IMR-90 (cell line): ENCODE results near the gene FAT1. TPM values are rescaled to one million over a fixed set of nuclear protein-coding genes. Genes with fewer than 3 reads are reported as not detected.

Source experiments
- ATAC-seq: fragments of 200-7000 bp; cut with Tn5 transposase; 2 replicates; pipeline ENCODE4 v1.9.1; 2020; ENCODE audit warnings: low read depth, mild to moderate bottlenecking, moderate library complexity
- BruUV-seq: library from RNA; stranded (reverse); fragments of 400-500 nt; replicated peaks from 2 replicates; lab custom pipeline; 2021; lab: Mats Ljungman, UMichigan
- CTCF ChIA-PET: fragments of 300-600 bp; formaldehyde crosslinking; extraction: SDS; loops from one replicate; lab custom pipeline; 2021; ENCODE audit warnings: antibody characterized with exemption; lab: Yijun Ruan, JAX
- POLR2A ChIA-PET: fragments of 300-600 bp; sonication (Branson Sonifier 250); formaldehyde crosslinking; loops from one replicate; lab custom pipeline; 2022; ENCODE audit warnings: antibody characterized with exemption; ENCODE audit not compliant: unreplicated experiment; lab: Charles Lee
- DNase-seq: peaks from one replicate; pipeline ENCODE4 v3.0.0; 2013
- H2AFZ ChIP-seq: replicated peaks from 2 replicates; pipeline ENCODE3; 2013; ENCODE audit warnings: low read length, mild to moderate bottlenecking; ENCODE audit not compliant: poor library complexity
- H2AK5ac ChIP-seq: 2 replicates; pipeline ENCODE4 v1.6.1; 2013; ENCODE audit warnings: low read depth, low read length, inconsistent platforms
- H2AK9ac ChIP-seq: replicated peaks from 2 replicates; pipeline ENCODE3; 2013; ENCODE audit warnings: mild to moderate bottlenecking, low read depth, low read length, moderate library complexity; ENCODE audit not compliant: poor library complexity
- H2BK120ac ChIP-seq: 2 replicates; pipeline ENCODE4 v1.6.1; 2013; ENCODE audit warnings: low read depth, low read length, inconsistent platforms
- H2BK15ac ChIP-seq: 3 replicates; pipeline ENCODE4 v1.6.1; 2013; ENCODE audit warnings: low read depth, low read length, inconsistent platforms
- H2BK20ac ChIP-seq: 2 replicates; pipeline ENCODE4 v1.6.1; 2013; ENCODE audit warnings: low read depth, mild to moderate bottlenecking, inconsistent platforms, low read length, moderate library complexity
- H2BK5ac ChIP-seq: 2 replicates; pipeline ENCODE4 v1.6.1; 2013; ENCODE audit warnings: mild to moderate bottlenecking, low read depth, low read length, inconsistent platforms; ENCODE audit not compliant: poor library complexity, severe bottlenecking
- H3K14ac ChIP-seq: replicated peaks from 2 replicates; pipeline ENCODE4 v1.6.1; 2013; ENCODE audit warnings: low read depth, low read length, inconsistent platforms
- H3K18ac ChIP-seq: 2 replicates; pipeline ENCODE4 v1.6.1; 2013; ENCODE audit warnings: low read depth, low read length, control low read depth
- H3K23ac ChIP-seq: 2 replicates; pipeline ENCODE4 v1.6.1; 2013; ENCODE audit warnings: low read depth, low read length, inconsistent platforms
- H3K27ac ChIP-seq: 2 replicates; pipeline ENCODE4 v1.5.1; 2013; ENCODE audit warnings: mild to moderate bottlenecking, control low read depth, low read length; ENCODE audit not compliant: insufficient read depth
- H3K27me3 ChIP-seq: 2 replicates; pipeline ENCODE4 v1.6.1; 2013; ENCODE audit warnings: low read length; ENCODE audit not compliant: control insufficient read depth, insufficient read depth
- H3K36me3 ChIP-seq: 2 replicates; pipeline ENCODE4 v1.6.1; 2013; ENCODE audit warnings: low read length, mixed read lengths; ENCODE audit not compliant: control insufficient read depth, insufficient read depth
- H3K4ac ChIP-seq: 2 replicates; pipeline ENCODE4 v1.6.1; 2013; ENCODE audit warnings: low read depth, low read length, inconsistent platforms
- H3K4me1 ChIP-seq: 2 replicates; pipeline ENCODE4 v1.6.1; 2013; ENCODE audit warnings: low read length, mixed read lengths; ENCODE audit not compliant: control insufficient read depth, insufficient read depth
- H3K4me2 ChIP-seq: 2 replicates; pipeline ENCODE4 v1.6.1; 2013; ENCODE audit warnings: low read depth, mild to moderate bottlenecking, control low read depth, low read length, moderate library complexity
- H3K4me3 ChIP-seq: 2 replicates; pipeline ENCODE4 v1.5.1; 2013; ENCODE audit warnings: low read depth, mild to moderate bottlenecking, control low read depth, low read length, moderate library complexity; ENCODE audit not compliant: insufficient read depth
- H3K56ac ChIP-seq: 2 replicates; pipeline ENCODE4 v1.6.1; 2013; ENCODE audit warnings: low read length, inconsistent platforms; ENCODE audit not compliant: insufficient read depth; ENCODE audit errors: extremely low read depth
- H3K79me1 ChIP-seq, 2 experiments: 2 replicates each; pipeline ENCODE4 v1.6.1; 2013; ENCODE audit warnings: low read length in 2 of 2, inconsistent platforms in 1 of 2, low read depth in 1 of 2
- H3K9ac ChIP-seq: 2 replicates; pipeline ENCODE4 v1.6.1; 2013; ENCODE audit warnings: low read depth, low read length, control low read depth
- H3K9me1 ChIP-seq: 2 replicates; pipeline ENCODE4 v1.6.1; 2013; ENCODE audit warnings: low read length, inconsistent platforms; ENCODE audit not compliant: insufficient read depth
- H3K9me3 ChIP-seq: 2 replicates; pipeline ENCODE4 v1.6.1; 2013; ENCODE audit warnings: low read length; ENCODE audit not compliant: control insufficient read depth, insufficient read depth
- H4K20me1 ChIP-seq: 2 replicates; pipeline ENCODE4 v1.6.1; 2013; ENCODE audit warnings: low read length, inconsistent platforms; ENCODE audit not compliant: insufficient read depth
- H4K5ac ChIP-seq: 2 replicates; pipeline ENCODE4 v1.6.1; 2013; ENCODE audit warnings: mild to moderate bottlenecking, low read depth, low read length, control low read depth
- H4K8ac ChIP-seq, 2 experiments: 2 replicates each; pipeline ENCODE4 v1.6.1; 2013; ENCODE audit warnings: low read depth in 2 of 2, low read length in 2 of 2, control low read depth in 1 of 2, inconsistent platforms in 1 of 2
- H4K91ac ChIP-seq: 2 replicates; pipeline ENCODE4 v1.6.1; 2013; ENCODE audit warnings: low read depth, low read length, inconsistent platforms; ENCODE audit not compliant: insufficient read depth
- BHLHE40 ChIP-seq: fragments of 150-350 bp; IDR thresholded peaks from 2 replicates; pipeline ENCODE4 v1.6.1; 2016; ENCODE audit warnings: mild to moderate bottlenecking, low read depth, low read length
- WGBS, 2 experiments: methylation state at CpG; one replicate each; pipeline versions ENCODE4 v1.1.5 to v1.1.7; 2013; ENCODE audit warnings: missing lambda C conversion rate in 2 of 2; ENCODE audit not compliant: insufficient read length in 1 of 2; ENCODE audit errors: extremely low coverage in 2 of 2; 5-methylcytosine and 5-hydroxymethylcytosine counted together
- dilution Hi-C: fragments of 300-500 bp; cut with HindIII; formaldehyde crosslinking; loops from one replicate; pipeline ENCODE4 v1.14.3; 2018; ENCODE audit warnings: low sequenced_read_pairs; ENCODE audit not compliant: unreplicated experiment
- in situ Hi-C: fragments of 300-500 bp; cut with MboI; formaldehyde crosslinking; loops from 3 replicates; pipeline ENCODE4 v1.14.3; 2019; ENCODE audit warnings: low sequenced_read_pairs, inconsistent platforms, mixed read lengths
- intact Hi-C: fragments of 100-400 bp; cut with micrococcal nuclease; formaldehyde crosslinking; loops from 2 replicates; pipeline ENCODE4 v1.10.0; 2022
- polyA plus RNA-seq, 3 experiments: library from polyadenylated mRNA; depleted of rRNA; stranded (reverse); fragments of >200 nt; gene quantifications; 2 replicates each; pipeline ENCODE4 v1.2.3, GENCODE V29; 2012; ENCODE audit warnings: low replicate concordance in 1 of 3
- total RNA-seq: library from RNA; depleted of rRNA; stranded (reverse); fragments of >200 nt; gene quantifications from 2 replicates; pipeline ENCODE4 v1.2.3, GENCODE V29; 2012

The FAT1 gene
- total and polyA plus RNA-seq, 2 of the 4 experiments (the other 2 are of a cell fraction), result 156 to 519 TPM

DNA sequence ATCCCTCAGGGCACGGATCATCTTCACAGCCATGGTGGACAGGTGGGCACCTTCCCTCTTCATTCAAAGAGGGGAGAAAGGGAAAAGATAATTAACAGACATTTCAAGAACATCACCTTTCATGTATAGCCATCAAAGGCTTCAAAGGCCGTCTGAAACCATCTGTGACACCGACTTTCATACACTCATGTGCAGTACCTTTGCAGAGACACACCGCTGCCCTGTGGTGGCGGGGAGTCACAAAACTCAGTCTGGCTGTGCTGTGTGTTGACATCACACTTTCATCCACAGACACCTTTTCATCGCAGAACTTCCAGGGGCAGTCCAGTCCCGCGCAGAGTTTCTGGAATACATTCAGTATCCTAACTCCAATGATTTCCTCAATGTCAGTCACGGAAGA lies 120.7 kb downstream of the FAT1 start:
- ATAC-seq, result no peak
- Histone ChIP-seq H3K79me1 (peaks cover 43 to 78% of the 10 kb centered on the region in 2 experiments), H3K9ac (no peak overlapping the region), H4K91ac (no peak overlapping the region), H3K36me3 (peaks cover 80% of the 10 kb centered on the region), H3K56ac (no peak overlapping the region), H3K4me3 (no peak overlapping the region), H3K23ac (no peak overlapping the region), H3K4me1 (peaks cover 2% of the 10 kb centered on the region; the same call in 1 of the 2 replicates), H2BK120ac (no peak overlapping the region), H3K9me1 (peaks cover 10% of the 10 kb centered on the region), H2AFZ (no peak overlapping the region), H2AK5ac (no peak overlapping the region), H3K4ac (no peak overlapping the region), H3K18ac (no peak overlapping the region), H2BK5ac (no peak overlapping the region), H2BK20ac (no peak overlapping the region), H3K27ac (no peak overlapping the region), H4K5ac (no peak overlapping the region), H3K4me2 (no peak overlapping the region), H2BK15ac (no peak overlapping the region), H2AK9ac (no peak overlapping the region), H3K14ac (no peak overlapping the region), H4K20me1 (peaks cover 38% of the 10 kb centered on the region; the same call in 1 of the 2 replicates), H4K8ac (no peak overlapping the region), H3K9me3 (no peaks in the 10 kb centered on the region), H3K27me3 (no peaks in the 10 kb centered on the region)
- dilution Hi-C loops, result no loop called here
- ChIA-PET CTCF (no interaction called here), POLR2A (no interaction called here)
- DNase-seq, result no peak
- no peak for TF ChIP-seq BHLHE40
- intact Hi-C loops, result no loop called here
- in situ Hi-C loops, result no loop called here
- BruUV-seq, result no TSS peak
- WGBS, 2 experiments, result 96% methylated on average over 3 of the region's 9 CpGs; no CpG with 5 or more reads in 1 of the 2 experiments
